H1 (cell line): ENCODE measurements around the gene SLC12A8. TPM values are rescaled to one million over a fixed set of nuclear protein-coding genes. Genes with fewer than 3 reads are reported as not detected.

ENCODE experiments used
- CHD2 ChIP-seq: IDR thresholded peaks from 2 replicates; pipeline ENCODE4 v1.6.1; 2012; ENCODE audit warnings: low read length, improper control_type of control experiment
- GTF2F1 ChIP-seq: IDR thresholded peaks from 2 replicates; pipeline ENCODE4 v1.6.1; 2012; ENCODE audit warnings: low read depth, low read length, improper control_type of control experiment, borderline replicate concordance
- HDAC2 ChIP-seq, 2 experiments: fragments of 300-600 bp in 1 of 2; sonication (generic) in 1 of 2; IDR thresholded peaks; 2 replicates each; pipeline ENCODE4 v1.6.1; 2011 to 2012; ENCODE audit warnings: low read depth in 2 of 2, low read length in 2 of 2, mild to moderate bottlenecking in 2 of 2, moderate library complexity in 2 of 2, borderline replicate concordance in 1 of 2, inconsistent platforms in 1 of 2
- KDM1A ChIP-seq: fragments of 200-600, 300-600 bp; sonication (generic); IDR thresholded peaks from 2 replicates; pipeline ENCODE4 v1.7.1; 2016; ENCODE audit warnings: mild to moderate bottlenecking, low read length, borderline replicate concordance
- MAFK ChIP-seq: IDR thresholded peaks from 2 replicates; pipeline ENCODE4 v1.6.1; 2012; ENCODE audit warnings: low read depth, mild to moderate bottlenecking, improper control_type of control experiment, low read length
- NRF1 ChIP-seq: IDR thresholded peaks from 2 replicates; pipeline ENCODE4 v1.6.1; 2011; ENCODE audit warnings: mild to moderate bottlenecking, low read depth, low read length, improper control_type of control experiment
- POU5F1 ChIP-seq: IDR thresholded peaks from 2 replicates; pipeline ENCODE4 v1.6.1; 2011; ENCODE audit warnings: low read depth, mild to moderate bottlenecking, low read length, moderate library complexity
- SAP30 ChIP-seq: fragments of 300-600 bp; sonication (generic); IDR thresholded peaks from 2 replicates; pipeline ENCODE4 v1.7.1; 2012; ENCODE audit warnings: low read length, moderate library complexity, mild to moderate bottlenecking, inconsistent platforms; ENCODE audit not compliant: insufficient read depth, insufficient replicate concordance
- TAF1 ChIP-seq: IDR thresholded peaks from 2 replicates; pipeline ENCODE4 v1.6.1; 2011; ENCODE audit warnings: mild to moderate bottlenecking, low read depth, low read length
- polyA plus RNA-seq, 7 experiments: library from polyadenylated mRNA; depleted of rRNA in 3 of 7; stranded (reverse) in 5 of 7; unstranded in 2 of 7; fragments of >200 nt in 5 of 7; fragments of 200-250 nt in 2 of 7; gene quantifications; 1 replicate in 5 of 7; 2 replicates in 1 of 7; 4 replicates in 1 of 7; pipeline versions ENCODE4 v1.2.1 to v1.2.3, GENCODE V29; 2011 to 2013; ENCODE audit warnings: missing spikeins in 2 of 7, mixed read lengths in 2 of 7
- total RNA-seq: library from RNA; stranded (reverse); fragmentation: NEBNext Ultra II Directional; extraction: Animal tissue kit (Norgen Biotek cat#: 25700); gene quantifications from 2 replicates; pipeline ENCODE4 v1.2.1, GENCODE V29; 2021
- TF ChIP-seq, protein P1 (sequence below): fragments of 300-600 bp; sonication (generic); IDR thresholded peaks from 2 replicates; pipeline ENCODE4 v1.7.1; 2012; ENCODE audit warnings: low read length, moderate library complexity, mild to moderate bottlenecking, inconsistent platforms; ENCODE audit not compliant: insufficient replicate concordance

Gene SLC12A8
- total and polyA plus RNA-seq, 2 of the 8 experiments (the other 6 are each of a cell fraction or from before 2014, with no cell fraction given): 13.7 to 14.4 TPM

DNA sequence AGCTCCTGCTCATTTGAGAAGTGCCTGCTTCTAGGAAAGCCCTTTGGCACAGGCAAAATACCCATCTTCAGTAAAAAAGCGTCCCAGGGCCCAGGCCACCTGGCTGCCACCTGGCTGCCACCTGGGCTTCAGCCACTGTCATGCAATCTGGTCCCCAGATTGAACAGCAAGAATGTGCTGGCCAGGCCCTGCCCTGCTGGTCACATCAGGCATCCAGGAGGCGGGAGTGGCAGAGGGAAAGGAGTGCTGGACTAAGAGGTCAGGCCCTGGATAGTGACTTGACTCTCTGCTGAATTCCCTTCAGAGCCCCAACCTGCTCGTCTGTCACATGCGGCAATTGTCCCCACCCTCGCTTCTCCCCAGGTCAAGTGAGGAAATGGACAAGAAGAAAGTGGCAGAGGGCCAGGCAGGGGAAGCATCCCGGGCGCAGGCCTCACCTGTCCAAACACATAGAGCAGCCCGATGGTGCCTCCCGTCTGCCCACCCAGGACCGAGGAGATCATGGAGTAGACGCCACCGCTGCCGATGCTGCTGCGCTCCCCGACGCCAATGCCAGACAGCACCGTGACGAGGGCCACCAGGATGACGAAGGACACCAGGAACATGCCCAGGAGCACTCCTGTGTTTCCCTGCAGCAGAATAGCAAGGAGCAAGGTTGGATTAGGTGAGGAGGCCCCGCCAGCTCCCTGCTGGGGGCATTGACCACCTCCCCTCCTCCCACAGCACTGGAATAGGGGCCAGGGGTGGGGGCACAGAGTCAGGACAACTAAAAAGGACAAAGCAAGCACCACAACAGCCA lies 25.5 kb downstream of the SLC12A8 start (continued):
- TF ChIP-seq, protein P1, sequence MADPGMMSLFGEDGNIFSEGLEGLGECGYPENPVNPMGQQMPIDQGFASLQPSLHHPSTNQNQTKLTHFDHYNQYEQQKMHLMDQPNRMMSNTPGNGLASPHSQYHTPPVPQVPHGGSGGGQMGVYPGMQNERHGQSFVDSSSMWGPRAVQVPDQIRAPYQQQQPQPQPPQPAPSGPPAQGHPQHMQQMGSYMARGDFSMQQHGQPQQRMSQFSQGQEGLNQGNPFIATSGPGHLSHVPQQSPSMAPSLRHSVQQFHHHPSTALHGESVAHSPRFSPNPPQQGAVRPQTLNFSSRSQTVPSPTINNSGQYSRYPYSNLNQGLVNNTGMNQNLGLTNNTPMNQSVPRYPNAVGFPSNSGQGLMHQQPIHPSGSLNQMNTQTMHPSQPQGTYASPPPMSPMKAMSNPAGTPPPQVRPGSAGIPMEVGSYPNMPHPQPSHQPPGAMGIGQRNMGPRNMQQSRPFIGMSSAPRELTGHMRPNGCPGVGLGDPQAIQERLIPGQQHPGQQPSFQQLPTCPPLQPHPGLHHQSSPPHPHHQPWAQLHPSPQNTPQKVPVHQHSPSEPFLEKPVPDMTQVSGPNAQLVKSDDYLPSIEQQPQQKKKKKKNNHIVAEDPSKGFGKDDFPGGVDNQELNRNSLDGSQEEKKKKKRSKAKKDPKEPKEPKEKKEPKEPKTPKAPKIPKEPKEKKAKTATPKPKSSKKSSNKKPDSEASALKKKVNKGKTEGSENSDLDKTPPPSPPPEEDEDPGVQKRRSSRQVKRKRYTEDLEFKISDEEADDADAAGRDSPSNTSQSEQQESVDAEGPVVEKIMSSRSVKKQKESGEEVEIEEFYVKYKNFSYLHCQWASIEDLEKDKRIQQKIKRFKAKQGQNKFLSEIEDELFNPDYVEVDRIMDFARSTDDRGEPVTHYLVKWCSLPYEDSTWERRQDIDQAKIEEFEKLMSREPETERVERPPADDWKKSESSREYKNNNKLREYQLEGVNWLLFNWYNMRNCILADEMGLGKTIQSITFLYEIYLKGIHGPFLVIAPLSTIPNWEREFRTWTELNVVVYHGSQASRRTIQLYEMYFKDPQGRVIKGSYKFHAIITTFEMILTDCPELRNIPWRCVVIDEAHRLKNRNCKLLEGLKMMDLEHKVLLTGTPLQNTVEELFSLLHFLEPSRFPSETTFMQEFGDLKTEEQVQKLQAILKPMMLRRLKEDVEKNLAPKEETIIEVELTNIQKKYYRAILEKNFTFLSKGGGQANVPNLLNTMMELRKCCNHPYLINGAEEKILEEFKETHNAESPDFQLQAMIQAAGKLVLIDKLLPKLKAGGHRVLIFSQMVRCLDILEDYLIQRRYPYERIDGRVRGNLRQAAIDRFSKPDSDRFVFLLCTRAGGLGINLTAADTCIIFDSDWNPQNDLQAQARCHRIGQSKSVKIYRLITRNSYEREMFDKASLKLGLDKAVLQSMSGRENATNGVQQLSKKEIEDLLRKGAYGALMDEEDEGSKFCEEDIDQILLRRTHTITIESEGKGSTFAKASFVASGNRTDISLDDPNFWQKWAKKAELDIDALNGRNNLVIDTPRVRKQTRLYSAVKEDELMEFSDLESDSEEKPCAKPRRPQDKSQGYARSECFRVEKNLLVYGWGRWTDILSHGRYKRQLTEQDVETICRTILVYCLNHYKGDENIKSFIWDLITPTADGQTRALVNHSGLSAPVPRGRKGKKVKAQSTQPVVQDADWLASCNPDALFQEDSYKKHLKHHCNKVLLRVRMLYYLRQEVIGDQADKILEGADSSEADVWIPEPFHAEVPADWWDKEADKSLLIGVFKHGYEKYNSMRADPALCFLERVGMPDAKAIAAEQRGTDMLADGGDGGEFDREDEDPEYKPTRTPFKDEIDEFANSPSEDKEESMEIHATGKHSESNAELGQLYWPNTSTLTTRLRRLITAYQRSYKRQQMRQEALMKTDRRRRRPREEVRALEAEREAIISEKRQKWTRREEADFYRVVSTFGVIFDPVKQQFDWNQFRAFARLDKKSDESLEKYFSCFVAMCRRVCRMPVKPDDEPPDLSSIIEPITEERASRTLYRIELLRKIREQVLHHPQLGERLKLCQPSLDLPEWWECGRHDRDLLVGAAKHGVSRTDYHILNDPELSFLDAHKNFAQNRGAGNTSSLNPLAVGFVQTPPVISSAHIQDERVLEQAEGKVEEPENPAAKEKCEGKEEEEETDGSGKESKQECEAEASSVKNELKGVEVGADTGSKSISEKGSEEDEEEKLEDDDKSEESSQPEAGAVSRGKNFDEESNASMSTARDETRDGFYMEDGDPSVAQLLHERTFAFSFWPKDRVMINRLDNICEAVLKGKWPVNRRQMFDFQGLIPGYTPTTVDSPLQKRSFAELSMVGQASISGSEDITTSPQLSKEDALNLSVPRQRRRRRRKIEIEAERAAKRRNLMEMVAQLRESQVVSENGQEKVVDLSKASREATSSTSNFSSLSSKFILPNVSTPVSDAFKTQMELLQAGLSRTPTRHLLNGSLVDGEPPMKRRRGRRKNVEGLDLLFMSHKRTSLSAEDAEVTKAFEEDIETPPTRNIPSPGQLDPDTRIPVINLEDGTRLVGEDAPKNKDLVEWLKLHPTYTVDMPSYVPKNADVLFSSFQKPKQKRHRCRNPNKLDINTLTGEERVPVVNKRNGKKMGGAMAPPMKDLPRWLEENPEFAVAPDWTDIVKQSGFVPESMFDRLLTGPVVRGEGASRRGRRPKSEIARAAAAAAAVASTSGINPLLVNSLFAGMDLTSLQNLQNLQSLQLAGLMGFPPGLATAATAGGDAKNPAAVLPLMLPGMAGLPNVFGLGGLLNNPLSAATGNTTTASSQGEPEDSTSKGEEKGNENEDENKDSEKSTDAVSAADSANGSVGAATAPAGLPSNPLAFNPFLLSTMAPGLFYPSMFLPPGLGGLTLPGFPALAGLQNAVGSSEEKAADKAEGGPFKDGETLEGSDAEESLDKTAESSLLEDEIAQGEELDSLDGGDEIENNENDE: no peak
- TF ChIP-seq NRF1: no peak
- no peak for TF ChIP-seq KDM1A
- TF ChIP-seq TAF1: no peak
- no peak for TF ChIP-seq CHD2
- no peak for TF ChIP-seq HDAC2 (IDR thresholded peaks at IDR 0.05; ENCODE audit: borderline replicate concordance in 1 of 2, low read depth in 2 of 2, low read length in 2 of 2)
- TF ChIP-seq POU5F1: no peak
- no peak for TF ChIP-seq SAP30
- no peak for TF ChIP-seq GTF2F1
- TF ChIP-seq MAFK: no peak
